K562 (cell line): Measurements from ENCODE around the gene HMGB2. TPM values are rescaled to one million over a fixed set of nuclear protein-coding genes. Genes with fewer than 3 reads are reported as not detected.

ENCODE experiments used
- BCLAF1 ChIP-seq, 2 experiments: fragments of 450-650 bp in 1 of 2; IDR thresholded peaks; 2 replicates each; pipeline ENCODE4 v1.6.1; 2011 to 2017; ENCODE audit warnings: low read depth in 2 of 2, antibody characterized with exemption in 1 of 2, borderline replicate concordance in 1 of 2, low read length in 1 of 2, mild to moderate bottlenecking in 1 of 2, mixed read lengths in 1 of 2; ENCODE audit not compliant: control insufficient read depth in 1 of 2
- CREM ChIP-seq: IDR thresholded peaks from 2 replicates; pipeline ENCODE4 v1.6.1; 2014; ENCODE audit warnings: antibody characterized with exemption, low read depth
- FOSL1 ChIP-seq: fragments of 200-800 bp; sonication (Bioruptor generic); conservative IDR thresholded peaks from 2 replicates; pipeline ENCODE4 v1.6.1; 2016; ENCODE audit warnings: missing genetic modification characterization, missing compliant biosample characterization
- FOXP1 ChIP-seq: sonication (generic); formaldehyde crosslinking; IDR thresholded peaks from 2 replicates; pipeline ENCODE4 v1.8.0; 2022; ENCODE audit warnings: mild to moderate bottlenecking, missing genetic modification reagents
- GTF2B ChIP-seq: IDR thresholded peaks from 2 replicates; pipeline ENCODE4 v1.6.1; 2011; ENCODE audit not compliant: insufficient read length; ENCODE audit errors: extremely low read depth
- HBP1 ChIP-seq: fragments of 450-650 bp; formaldehyde crosslinking; IDR thresholded peaks from 2 replicates; pipeline ENCODE4 v1.4.0; 2022; ENCODE audit warnings: missing genetic modification characterization
- HDAC1 ChIP-seq, 2 experiments: fragments of 450-650 bp; IDR thresholded peaks; 2 replicates each; pipeline ENCODE4 v1.6.1; 2016 to 2017; ENCODE audit warnings: inconsistent platforms in 1 of 2, mild to moderate bottlenecking in 1 of 2, moderate library complexity in 1 of 2
- MYC ChIP-seq, 2 experiments: fragments of 250-450 bp in 1 of 2; sonication (Bioruptor Pico) in 1 of 2; IDR thresholded peaks; 2 replicates each; pipeline versions ENCODE4 v1.5.1 to v1.6.1; 2012 to 2021; ENCODE audit warnings: low read depth in 2 of 2, borderline replicate concordance in 1 of 2, improper control_type of control experiment in 1 of 2, low read length in 1 of 2, mild to moderate bottlenecking in 1 of 2, moderate library complexity in 1 of 2
- NCOA2 ChIP-seq, 2 experiments: fragments of 450-650 bp; IDR thresholded peaks; 2 replicates each; pipeline ENCODE4 v1.6.1; 2018; ENCODE audit warnings: mild to moderate bottlenecking in 2 of 2, moderate library complexity in 1 of 2; ENCODE audit not compliant: partially characterized antibody in 2 of 2
- NELFE ChIP-seq: IDR thresholded peaks from 2 replicates; pipeline ENCODE4 v1.6.1; 2011; ENCODE audit warnings: mild to moderate bottlenecking; ENCODE audit not compliant: insufficient read depth, insufficient read length
- PATZ1 ChIP-seq: fragments of 250-450 bp; sonication (Bioruptor Pico); IDR thresholded peaks from 2 replicates; pipeline ENCODE4 v1.5.0; 2020; ENCODE audit warnings: mild to moderate bottlenecking, borderline replicate concordance
- PRPF4 ChIP-seq: fragments of 200-400 bp; formaldehyde crosslinking; IDR thresholded peaks from one replicate; pipeline ENCODE4 v1.6.1; 2017; ENCODE audit warnings: low read length, low read depth, mild to moderate bottlenecking; ENCODE audit not compliant: insufficient read depth, poor library complexity, severe bottlenecking
- RAD51 ChIP-seq: fragments of 450-650 bp; IDR thresholded peaks from 2 replicates; pipeline ENCODE4 v1.7.1; 2016; ENCODE audit warnings: low read depth, mild to moderate bottlenecking, borderline replicate concordance
- RBBP5 ChIP-seq: fragments of 200-600 bp; sonication (generic); IDR thresholded peaks from 2 replicates; pipeline ENCODE4 v1.6.1; 2012; ENCODE audit warnings: borderline replicate concordance, mild to moderate bottlenecking, low read length, control low read depth, inconsistent platforms; ENCODE audit not compliant: insufficient read depth, poor library complexity, severe bottlenecking
- RFX5 ChIP-seq: IDR thresholded peaks from 2 replicates; pipeline ENCODE4 v1.6.1; 2011; ENCODE audit warnings: low read depth, mild to moderate bottlenecking, improper control_type of control experiment, low read length
- ZNF140 ChIP-seq: fragments of 250-450 bp; sonication (Bioruptor Pico); IDR thresholded peaks from 2 replicates; pipeline ENCODE4 v1.8.0; 2021; ENCODE audit warnings: moderate library complexity, mild to moderate bottlenecking, inconsistent platforms
- ZNF589 ChIP-seq: fragments of 200-800 bp; sonication (Bioruptor generic); IDR thresholded peaks from 2 replicates; pipeline ENCODE4 v1.6.1; 2016; ENCODE audit warnings: low read depth, missing genetic modification characterization, missing compliant biosample characterization
- polyA plus RNA-seq, 8 experiments: library from polyadenylated mRNA; depleted of rRNA in 4 of 8; stranded (reverse) in 5 of 8; unstranded in 3 of 8; fragments of >200 nt; fragmentation: Nextera tagmentation in 2 of 8; fragmentation: Illumina TruSeq in 1 of 8; extraction: Ambion mirVana in 2 of 8; extraction: Trizol in 1 of 8; gene quantifications; 2 replicates each; pipeline versions ENCODE4 v1.2.1 to v1.2.3, GENCODE V29; 2011 to 2014; ENCODE audit warnings: inconsistent platforms in 1 of 8, missing spikeins in 1 of 8
- total RNA-seq, 7 experiments: library from RNA; depleted of rRNA in 6 of 7; stranded (reverse); fragments of >200 nt in 6 of 7; fragmentation: Illumina TruSeq in 2 of 7; extraction: Trizol in 2 of 7; gene quantifications; 2 replicates each; pipeline versions ENCODE4 v1.2.1 to v1.2.3, GENCODE V29; 2011 to 2021; ENCODE audit warnings: low replicate concordance in 1 of 7

HMGB2 gene
- total and polyA plus RNA-seq, 9 of the 15 experiments (the other 6 are each of a cell fraction or from before 2014, with no cell fraction given): 309 to 822 (median 626) TPM

GRCh38 chr4:173334085-173334890 lies at the start of gene HMGB2 (continued):
- TF ChIP-seq GTF2B: peak; percentile 86
- peak in 1 of 2 experiments; percentile 76; a peak in 1 of 4 replicates for TF ChIP-seq HDAC1 (IDR thresholded peaks at IDR 0.05)
- TF ChIP-seq FOSL1 (tag): no peak
- TF ChIP-seq RFX5: no peak
- TF ChIP-seq RBBP5: peak; percentile 41
- no peak for TF ChIP-seq PATZ1 (CRISPR knock-in tag)
- TF ChIP-seq RAD51: peak; percentile 60
- peak; percentile 86 for TF ChIP-seq CREM
- peak; percentile 7 for TF ChIP-seq PRPF4
- TF ChIP-seq NELFE: peak; percentile 78
- no peak for TF ChIP-seq ZNF589 (CRISPR knock-in tag)
- TF ChIP-seq HBP1 (CRISPR knock-in tag): no peak
- peak; percentile 86 for TF ChIP-seq MYC (IDR thresholded peaks at IDR 0.05; ENCODE audit: low read depth, low read length)
- peak; percentile 67; the same call in 1 of the 2 replicates for TF ChIP-seq MYC (CRISPR knock-in tag; IDR thresholded peaks at IDR 0.05; ENCODE audit: borderline replicate concordance, low read depth)
- TF ChIP-seq ZNF140: no peak
- TF ChIP-seq FOXP1 (CRISPR knock-in tag): peak; percentile 95
- peak in 1 of 2 experiments; percentile 46; a peak in 1 of 4 replicates for TF ChIP-seq BCLAF1 (IDR thresholded peaks at IDR 0.05; ENCODE audit: borderline replicate concordance in 1 of 2, control insufficient read depth in 1 of 2, low read depth in 2 of 2, low read length in 1 of 2)
- TF ChIP-seq NCOA2 (IDR thresholded peaks at IDR 0.05; ENCODE audit: partially characterized antibody in 2 of 2): no peak
